Natural killer cell treated with Interleukin-12 subunit alpha and Interleukin-12 subunit beta and Interleukin-15 and Interleukin-18, amount 100 ng/mL, for 72 hours (primary cell): ENCODE data around the gene SCTR. TPM values are rescaled to one million over a fixed set of nuclear protein-coding genes. Genes with fewer than 3 reads are reported as not detected.

Source experiments
- total RNA-seq, 2 donors: library from RNA; stranded (reverse); gene quantifications; one replicate each; pipeline ENCODE4 v1.2.3, GENCODE V29; 2022

SCTR gene
- total RNA-seq, 2 donors from 2014 or later = not detected

Other genes with a start within 250 kb of the SCTR start
- 10 to 100 TPM in 1 of 2 donors, 1 to 10 TPM in 1; 6.5 to 10.9 TPM for gene C2orf76, start 157.6 kb downstream of the SCTR start, total RNA-seq
- gene DBI, start 157.5 kb downstream of the SCTR start, total RNA-seq = 100 to 1,000 TPM; 161 to 187 TPM
- gene TMEM37, start 92.6 kb downstream of the SCTR start, total RNA-seq = not detected
- gene CFAP221, start 20.0 kb upstream of the SCTR start, total RNA-seq = not detected
- 10 to 100 TPM in 1 of 2 donors, 1 to 10 TPM in 1; 8.9 to 14.7 TPM for gene TMEM177, start 154.7 kb upstream of the SCTR start, total RNA-seq
- 10 to 100 TPM; 56.5 to 80.8 TPM for gene PTPN4, start 235.4 kb upstream of the SCTR start, total RNA-seq